DND-41 (cell line): ENCODE measurements around the gene SBK3.

Experiments
- ATAC-seq: fragments of 200-7000 bp; cut with Tn5 transposase; 3 replicates; pipeline ENCODE4 v1.9.1; 2021; ENCODE audit warnings: low read depth; ENCODE audit not compliant: insufficient read depth
- DNase-seq: peaks from one replicate; pipeline ENCODE4 v3.0.0-alpha.2; 2020
- H2AFZ ChIP-seq: 2 replicates; pipeline ENCODE4 v1.6.0; 2012; ENCODE audit warnings: low read depth, low read length
- H3K27ac ChIP-seq: 2 replicates; pipeline ENCODE4 v1.5.1; 2012; ENCODE audit warnings: low read length, inconsistent platforms
- H3K27me3 ChIP-seq: fragments of 200-600 bp; sonication (generic); 2 replicates; pipeline ENCODE4 v1.6.0; 2012; ENCODE audit warnings: low read length, mild to moderate bottlenecking, inconsistent platforms; ENCODE audit not compliant: insufficient read depth, poor library complexity
- H3K36me3 ChIP-seq: 2 replicates; pipeline ENCODE4 v1.5.1; 2012; ENCODE audit warnings: low read length, inconsistent platforms; ENCODE audit not compliant: insufficient read depth
- H3K4me1 ChIP-seq: 2 replicates; pipeline ENCODE4 v1.5.1; 2012; ENCODE audit warnings: mild to moderate bottlenecking, low read length; ENCODE audit not compliant: insufficient read depth
- H3K4me2 ChIP-seq: 2 replicates; pipeline ENCODE4 v1.6.0; 2012; ENCODE audit warnings: mild to moderate bottlenecking, moderate library complexity, low read length, inconsistent platforms; ENCODE audit not compliant: insufficient read depth
- H3K4me3 ChIP-seq, 2 experiments: fragments of 200-600 bp in 1 of 2; shearing (Covaris generic) in 1 of 2; 2 replicates each; pipeline ENCODE4 v1.5.1; 2012 to 2016; ENCODE audit warnings: inconsistent platforms in 2 of 2, low read length in 2 of 2, mild to moderate bottlenecking in 2 of 2, low read depth in 1 of 2, moderate library complexity in 1 of 2
- H3K79me2 ChIP-seq: 2 replicates; pipeline ENCODE4 v1.6.0; 2012; ENCODE audit warnings: low read length, inconsistent platforms; ENCODE audit not compliant: insufficient read depth
- H3K9ac ChIP-seq: 2 replicates; pipeline ENCODE4 v1.6.0; 2012; ENCODE audit warnings: low read depth, mild to moderate bottlenecking, inconsistent platforms, low read length, moderate library complexity
- H3K9me3 ChIP-seq: 2 replicates; pipeline ENCODE4 v1.5.1; 2012; ENCODE audit warnings: low read length, moderate library complexity, mild to moderate bottlenecking, inconsistent platforms; ENCODE audit not compliant: insufficient read depth, severe bottlenecking
- H4K20me1 ChIP-seq: 2 replicates; pipeline ENCODE4 v1.6.0; 2012; ENCODE audit warnings: low read length; ENCODE audit not compliant: insufficient read depth
- CTCF ChIP-seq: IDR thresholded peaks from 2 replicates; pipeline ENCODE4 v1.5.1; 2012; ENCODE audit warnings: borderline replicate concordance, low read length, moderate library complexity, mild to moderate bottlenecking; ENCODE audit not compliant: poor library complexity, severe bottlenecking; ENCODE audit errors: extremely low read depth
- EZH2 ChIP-seq: IDR thresholded peaks from 3 replicates; pipeline ENCODE4 v1.6.1; 2012; ENCODE audit warnings: borderline replicate concordance, low read depth, mild to moderate bottlenecking, moderate library complexity, low read length, inconsistent platforms; ENCODE audit not compliant: severe bottlenecking

The SBK3 gene

GRCh38 chr19:55503502-55504251 lies 41.7 kb downstream of the SBK3 start:
- Histone ChIP-seq H4K20me1 (no peaks in the 10 kb centered on the region), H3K4me2 (peak overlapping the region; percentile 85), H3K27me3 (no peaks in the 10 kb centered on the region), H3K4me1 (peaks cover 27% of the 10 kb centered on the region), H3K4me3 (peak overlapping the region; percentile 31 to 61; a peak in 3 of 4 replicates), H2AFZ (peak overlapping the region; percentile 100), H3K36me3 (no peaks in the 10 kb centered on the region; the same call in 1 of the 2 replicates), H3K9me3 (peaks cover 3% of the 10 kb centered on the region), H3K27ac (peak overlapping the region; percentile 97), H3K79me2 (no peaks in the 10 kb centered on the region; the same call in 1 of the 2 replicates), H3K9ac (peak overlapping the region; percentile 65)
- peak; percentile 95 for DNase-seq
- peak; percentile 91 for ATAC-seq
- peak; percentile 99 for TF ChIP-seq CTCF
- TF ChIP-seq EZH2, result no peak

GRCh38 chr19:55503157-55503501 lies 42.2 kb downstream of the SBK3 start:
- Histone ChIP-seq H3K36me3 (no peaks in the 10 kb centered on the region; the same call in 1 of the 2 replicates), H3K9ac (peak overlapping the region; percentile 65), H3K79me2 (no peaks in the 10 kb centered on the region; the same call in 1 of the 2 replicates), H3K4me3 (peak overlapping the region in 1 of 2 experiments; percentile 61; a peak in 2 of 4 replicates), H2AFZ (peak overlapping the region; percentile 100), H3K27me3 (no peaks in the 10 kb centered on the region), H3K9me3 (peaks cover 3% of the 10 kb centered on the region), H4K20me1 (no peaks in the 10 kb centered on the region), H3K27ac (peak overlapping the region; percentile 97), H3K4me2 (peak overlapping the region; percentile 85), H3K4me1 (peaks cover 27% of the 10 kb centered on the region)
- TF ChIP-seq CTCF (no peak), EZH2 (no peak)
- DNase-seq (no peak), ATAC-seq (no peak)

- Histone ChIP-seq H2AFZ (no peak overlapping the region), H3K79me2 (no peaks in the 10 kb centered on the region; the same call in 1 of the 2 replicates), H3K9me3 (peaks cover 3% of the 10 kb centered on the region), H4K20me1 (no peaks in the 10 kb centered on the region), H3K9ac (no peak overlapping the region), H3K27ac (no peak overlapping the region), H3K36me3 (no peaks in the 10 kb centered on the region; the same call in 1 of the 2 replicates), H3K27me3 (no peaks in the 10 kb centered on the region), H3K4me2 (peak overlapping the region; percentile 12; the same call in 1 of the 2 replicates), H3K4me1 (peaks cover 27% of the 10 kb centered on the region), H3K4me3 (no peak overlapping the region)
- ATAC-seq (no peak), DNase-seq (no peak)
- TF ChIP-seq CTCF (no peak), EZH2 (no peak)
Observed at GRCh38 chr19:55502197-55502952, 43.0 kb downstream of the SBK3 start.
